GM12873 (cell line): ENCODE data around the gene SPNS2.
A peak's percentile ranks its signal among the peaks of the same experiment; 100 is the strongest.

ENCODE experiments used
- CTCF ChIP-seq: IDR thresholded peaks from 2 replicates; pipeline ENCODE4 v1.5.1; 2012; ENCODE audit warnings: low read depth, mild to moderate bottlenecking, moderate library complexity, low read length, control low read depth; ENCODE audit not compliant: insufficient read depth; ENCODE audit errors: missing control alignments

The SPNS2 gene

GRCh38 chr17:4554441-4554996 lies 55.8 kb downstream of the SPNS2 start:
- TF ChIP-seq CTCF: no peak

- TF ChIP-seq CTCF: peak; percentile 29
These were observed 56.5 kb downstream of the SPNS2 start, which contains the start of gene MYBBP1A for GRCh38 chr17:4554997-4555799. Gene MYBBP1A, minus strand, starts transcription at chr17:4555384. Its CDS starts 60 bp downstream, at chr17:4555324.

GRCh38 chr17:4555873-4556759 lies 57.4 kb downstream of the SPNS2 start:
- no peak for TF ChIP-seq CTCF

- TF ChIP-seq CTCF: no peak
These were observed 58.3 kb downstream of the SPNS2 start for GRCh38 chr17:4556996-4557395.

- no peak for TF ChIP-seq CTCF
These were observed 59.1 kb downstream of the SPNS2 start for GRCh38 chr17:4557626-4558346.

- TF ChIP-seq CTCF: no peak
These were observed 59.8 kb downstream of the SPNS2 start for GRCh38 chr17:4558347-4558971.
